Naive B cell (primary cell): ENCODE results near the gene GABPA. TPM values are rescaled to one million over a fixed set of nuclear protein-coding genes. Genes with fewer than 3 reads are reported as not detected.
A peak's percentile ranks its signal among the peaks of the same experiment; 100 is the strongest.

Experiments
- ATAC-seq, 2 donors: fragments of 150-1000 bp; cut with Tn5 transposase; 2 replicates each; pipeline ENCODE4 v1.10.0; 2021; ENCODE audit warnings: low read depth in 2 of 2, mild to moderate bottlenecking in 2 of 2, moderate library complexity in 2 of 2
- DNase-seq: peaks from one replicate; pipeline ENCODE4 v3.0.0; 2022
- H3K27ac Mint-ChIP-seq, 6 donors: one replicate each; pipeline ENCODE4 v1.8.0; 2020 to 2022; ENCODE audit warnings: mild to moderate bottlenecking in 6 of 6, mixed read lengths in 6 of 6, moderate library complexity in 5 of 6, inconsistent platforms in 2 of 6
- H3K27me3 Mint-ChIP-seq, 3 donors: one replicate each; pipeline ENCODE4 v1.8.0; 2021 to 2022; ENCODE audit warnings: mixed read lengths in 3 of 3, mild to moderate bottlenecking in 1 of 3
- H3K36me3 Mint-ChIP-seq, 2 donors: one replicate each; pipeline ENCODE4 v1.8.0; 2020 to 2022; ENCODE audit warnings: mixed read lengths in 2 of 2, inconsistent platforms in 1 of 2, mild to moderate bottlenecking in 1 of 2
- H3K4me1 Mint-ChIP-seq, 3 donors: one replicate each; pipeline ENCODE4 v1.8.0; 2020 to 2022; ENCODE audit warnings: mixed read lengths in 3 of 3, inconsistent platforms in 1 of 3, mild to moderate bottlenecking in 1 of 3, moderate library complexity in 1 of 3
- H3K4me3 Mint-ChIP-seq, 8 donors: one replicate each; pipeline ENCODE4 v1.8.0; 2020 to 2022; ENCODE audit warnings: mild to moderate bottlenecking in 8 of 8, mixed read lengths in 8 of 8, moderate library complexity in 8 of 8, inconsistent platforms in 2 of 8
- H3K9me3 Mint-ChIP-seq, 7 donors: one replicate each; pipeline ENCODE4 v1.8.0; 2020 to 2022; ENCODE audit warnings: mixed read lengths in 7 of 7, mild to moderate bottlenecking in 5 of 7, inconsistent platforms in 2 of 7, moderate library complexity in 1 of 7
- polyA plus RNA-seq, 6 donors: library from polyadenylated mRNA; unstranded; fragments of 300-500 nt; fragmentation: Illumina TruSeq; gene quantifications; one replicate each; pipeline ENCODE4 v1.2.3, GENCODE V29; 2021; ENCODE audit warnings: low read depth in 6 of 6

Gene GABPA
- polyA plus RNA-seq, 6 donors from 2014 or later = 16.3 to 31.3 (median 22.8) TPM

DNA sequence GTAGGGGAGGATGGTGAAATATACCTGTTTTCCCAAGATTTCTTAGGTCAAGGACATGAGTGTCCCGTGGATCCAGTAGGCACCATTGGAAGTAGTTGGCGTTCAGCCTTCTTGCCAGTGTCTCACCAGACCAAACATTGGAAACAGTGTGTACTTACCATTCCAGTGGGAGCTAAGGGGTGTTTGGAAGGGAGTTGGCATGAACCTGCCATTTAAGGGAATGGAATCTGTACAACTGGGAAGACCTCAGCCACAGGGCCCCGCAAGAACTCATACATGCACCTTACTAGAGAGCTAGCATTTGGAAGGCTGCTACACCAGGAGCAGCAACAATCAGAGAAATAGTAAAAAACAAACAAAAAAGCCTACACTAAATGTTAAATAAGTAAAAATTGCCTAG lies 12.8 kb upstream of the GABPA start:
- Mint-ChIP-seq H3K27me3 (no peaks in the 10 kb centered on the region), H3K4me3 (no peak overlapping the region), H3K36me3 (peaks cover 9 to 14% of the 10 kb centered on the region in 2 donors), H3K9me3 (no peaks in the 10 kb centered on the region), H3K4me1 (peaks cover 0 to 6% (median 0%) of the 10 kb centered on the region in 3 donors), H3K27ac (peak overlapping the region in 1 of 6 donors; percentile 85)
- DNase-seq (no peak), ATAC-seq (no peak)

DNA sequence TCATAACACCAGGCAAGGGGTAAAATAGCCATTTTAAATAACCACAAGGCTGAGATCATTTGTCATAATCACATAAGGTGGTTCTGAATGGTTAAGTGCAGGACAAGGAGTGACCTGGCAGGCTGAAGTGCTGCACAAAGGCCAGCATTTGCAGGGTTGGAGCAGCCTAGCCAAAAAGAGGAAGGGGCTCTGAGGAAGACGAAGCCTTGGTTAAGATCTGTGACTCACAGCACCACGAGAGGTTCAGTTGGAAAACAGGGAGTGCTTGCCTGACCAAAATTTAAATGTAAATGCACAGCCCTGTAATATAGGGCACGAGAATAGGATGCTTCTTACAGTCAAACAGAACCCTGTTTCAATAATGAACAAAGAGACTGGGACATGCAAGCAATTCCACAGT lies 12.1 kb upstream of the GABPA start:
- peak overlapping the region in 2 of 6 donors; percentile 11 to 19 for H3K27ac Mint-ChIP-seq

GRCh38 chr21:25732091-25732760 lies 2.5 kb upstream of the GABPA start:
- peak overlapping the region in 3 of 8 donors; percentile 32 to 44 (median 37) for H3K4me3 Mint-ChIP-seq
- no peak for ATAC-seq
- H3K4me1 Mint-ChIP-seq = peaks cover 35 to 37% (median 35%) of the 10 kb centered on the region in 3 donors
- H3K9me3 Mint-ChIP-seq = peaks cover 0 to 5% (median 0%) of the 10 kb centered on the region in 7 donors
- DNase-seq = no peak
- H3K27me3 Mint-ChIP-seq = no peaks in the 10 kb centered on the region
- H3K36me3 Mint-ChIP-seq = peaks cover 6 to 23% of the 10 kb centered on the region in 2 donors
- no peak overlapping the region for H3K27ac Mint-ChIP-seq

More for the DNA sequence above, 12.1 kb upstream of the GABPA start:
- Mint-ChIP-seq H3K4me3 (no peak overlapping the region), H3K9me3 (no peaks in the 10 kb centered on the region), H3K27me3 (no peaks in the 10 kb centered on the region), H3K4me1 (peaks cover 0 to 6% (median 0%) of the 10 kb centered on the region in 3 donors), H3K36me3 (peaks cover 11 to 14% of the 10 kb centered on the region in 2 donors)
- ATAC-seq (no peak), DNase-seq (no peak)

GRCh38 chr21:25733859-25734653 lies 716 bp upstream of the GABPA start:
- Mint-ChIP-seq H3K4me1 (peaks cover 42 to 51% (median 46%) of the 10 kb centered on the region in 3 donors), H3K36me3 (peaks cover 0 to 10% of the 10 kb centered on the region in 2 donors), H3K9me3 (peaks cover 0 to 5% (median 0%) of the 10 kb centered on the region in 7 donors), H3K27me3 (no peaks in the 10 kb centered on the region), H3K27ac (peak overlapping the region; percentile 99 to 100 (median 99)), H3K4me3 (peak overlapping the region; percentile 96 to 100 (median 99))
- ATAC-seq (no peak), DNase-seq (no peak)

- Mint-ChIP-seq H3K4me3 (peak overlapping the region; percentile 96 to 100 (median 99)), H3K36me3 (peaks cover 0 to 10% of the 10 kb centered on the region in 2 donors), H3K4me1 (peaks cover 47 to 56% (median 52%) of the 10 kb centered on the region in 3 donors), H3K9me3 (peaks cover 0 to 5% (median 0%) of the 10 kb centered on the region in 7 donors), H3K27ac (peak overlapping the region; percentile 99 to 100 (median 99)), H3K27me3 (no peaks in the 10 kb centered on the region)
- DNase-seq = no peak
- no peak for ATAC-seq
These were observed 193 bp upstream of the GABPA start for GRCh38 chr21:25734654-25734903.

- ATAC-seq = no peak
- Mint-ChIP-seq H3K27me3 (no peaks in the 10 kb centered on the region), H3K36me3 (peaks cover 0 to 10% of the 10 kb centered on the region in 2 donors), H3K27ac (peak overlapping the region; percentile 97 to 100 (median 98)), H3K9me3 (peaks cover 0 to 5% (median 0%) of the 10 kb centered on the region in 7 donors), H3K4me3 (peak overlapping the region; percentile 97 to 100 (median 98)), H3K4me1 (peaks cover 52 to 62% (median 56%) of the 10 kb centered on the region in 3 donors)
- DNase-seq = peak; percentile 3
These were observed 1.1 kb downstream of the GABPA start for GRCh38 chr21:25735646-25736597.

DNA sequence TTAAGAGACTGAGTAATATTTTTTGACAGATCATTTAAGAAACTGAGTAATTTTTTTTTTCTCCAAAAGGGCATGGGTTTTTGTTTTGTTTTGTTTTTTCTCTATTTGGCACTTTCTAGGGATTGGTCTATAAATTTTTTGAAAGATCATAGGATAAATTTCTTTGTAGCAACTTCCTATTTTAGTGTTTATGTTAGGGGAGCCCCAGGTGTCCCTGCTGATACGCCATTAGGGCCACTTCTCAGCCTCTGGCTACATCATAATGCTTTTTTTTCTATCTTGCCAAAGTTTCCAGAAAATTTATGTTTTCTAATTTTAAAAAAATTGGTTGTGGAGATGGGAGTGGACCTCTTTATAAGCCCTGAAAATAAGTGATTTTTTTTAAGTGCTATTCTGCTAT lies 2.6 kb downstream of the GABPA start:
- H3K4me1 Mint-ChIP-seq = peaks cover 59 to 68% (median 66%) of the 10 kb centered on the region in 3 donors
- peak overlapping the region in 1 of 6 donors; percentile 50 for H3K27ac Mint-ChIP-seq
- H3K4me3 Mint-ChIP-seq = peak overlapping the region in 5 of 8 donors; percentile 2 to 99 (median 44)
- ATAC-seq = no peak
- H3K36me3 Mint-ChIP-seq = peaks cover 6 to 10% of the 10 kb centered on the region in 2 donors
- no peaks in the 10 kb centered on the region for H3K27me3 Mint-ChIP-seq
- DNase-seq = no peak
- H3K9me3 Mint-ChIP-seq = peaks cover 0 to 5% (median 0%) of the 10 kb centered on the region in 7 donors

GRCh38 chr21:25742900-25743299 lies 8.1 kb downstream of the GABPA start:
- Mint-ChIP-seq H3K4me1 (peaks cover 28 to 38% (median 33%) of the 10 kb centered on the region in 3 donors), H3K36me3 (peaks cover 0 to 6% of the 10 kb centered on the region in 2 donors), H3K27ac (no peak overlapping the region), H3K9me3 (no peaks in the 10 kb centered on the region), H3K4me3 (no peak overlapping the region), H3K27me3 (no peaks in the 10 kb centered on the region)
- no peak for DNase-seq
- ATAC-seq = no peak

- Mint-ChIP-seq H3K4me1 (peaks cover 12 to 18% (median 14%) of the 10 kb centered on the region in 3 donors), H3K36me3 (peaks cover 0 to 9% of the 10 kb centered on the region in 2 donors), H3K27ac (no peak overlapping the region), H3K9me3 (no peaks in the 10 kb centered on the region), H3K4me3 (no peak overlapping the region), H3K27me3 (no peaks in the 10 kb centered on the region)
- ATAC-seq (no peak), DNase-seq (no peak)
These were observed 10.1 kb downstream of the GABPA start for GRCh38 chr21:25744854-25745253.

GRCh38 chr21:25750085-25750484 lies 15.3 kb downstream of the GABPA start:
- no peaks in the 10 kb centered on the region for H3K9me3 Mint-ChIP-seq
- H3K27me3 Mint-ChIP-seq = no peaks in the 10 kb centered on the region
- DNase-seq (no peak), ATAC-seq (no peak)
- H3K27ac Mint-ChIP-seq = peak overlapping the region in 2 of 6 donors; percentile 78 to 79
- H3K4me3 Mint-ChIP-seq = no peak overlapping the region
- H3K4me1 Mint-ChIP-seq = peaks cover 0 to 8% (median 3%) of the 10 kb centered on the region in 3 donors
- peaks cover 17 to 18% of the 10 kb centered on the region in 2 donors for H3K36me3 Mint-ChIP-seq

GRCh38 chr21:25752416-25752815 lies 17.6 kb downstream of the GABPA start:
- H3K4me1 Mint-ChIP-seq = peaks cover 10 to 27% (median 12%) of the 10 kb centered on the region in 3 donors
- no peak for DNase-seq
- H3K9me3 Mint-ChIP-seq = no peaks in the 10 kb centered on the region
- ATAC-seq = no peak
- no peaks in the 10 kb centered on the region for H3K27me3 Mint-ChIP-seq
- peaks cover 29 to 31% of the 10 kb centered on the region in 2 donors for H3K36me3 Mint-ChIP-seq
- peak overlapping the region in 1 of 6 donors; percentile 14 for H3K27ac Mint-ChIP-seq
- H3K4me3 Mint-ChIP-seq = no peak overlapping the region

DNA sequence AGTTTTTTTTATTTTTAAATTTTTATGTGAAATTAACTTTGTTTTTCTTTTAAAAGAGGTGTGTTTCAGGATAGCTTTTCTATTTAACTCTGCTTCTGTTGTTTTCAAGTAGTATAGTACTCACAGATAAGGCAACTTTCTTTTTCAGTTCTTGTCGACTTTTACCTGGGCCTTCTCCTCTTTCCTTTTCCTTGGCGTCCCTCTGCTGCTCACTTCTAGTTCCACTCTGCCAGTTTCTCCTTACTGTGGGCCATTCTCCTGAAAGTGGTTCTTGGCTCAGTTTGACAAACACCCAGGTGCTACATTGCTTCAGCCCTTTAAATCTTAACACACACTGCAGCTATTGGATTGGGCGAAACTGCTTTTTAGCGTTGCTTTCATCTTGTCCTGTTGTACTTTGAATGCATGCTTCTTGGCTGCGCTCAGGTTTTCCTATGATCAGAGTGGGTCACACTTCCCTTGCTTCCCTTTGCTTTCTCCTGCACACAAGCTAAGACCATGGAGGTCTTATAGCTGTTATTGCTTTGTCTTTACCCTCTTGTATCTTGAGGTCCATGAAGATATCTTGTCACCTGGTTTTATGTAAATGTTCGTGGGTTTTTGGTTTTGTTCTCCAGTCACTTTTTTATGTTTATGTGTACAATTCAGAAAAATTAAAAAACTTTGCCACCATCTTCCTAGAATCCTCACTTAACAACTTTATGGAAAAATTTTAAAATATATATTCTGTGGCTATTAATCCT lies 21.6 kb downstream of the GABPA start:
- Mint-ChIP-seq H3K27ac (peak overlapping the region in 2 of 6 donors; percentile 8 to 71), H3K4me1 (peaks cover 10 to 28% (median 10%) of the 10 kb centered on the region in 3 donors), H3K9me3 (no peaks in the 10 kb centered on the region), H3K36me3 (peaks cover 39 to 41% of the 10 kb centered on the region in 2 donors), H3K4me3 (no peak overlapping the region), H3K27me3 (no peaks in the 10 kb centered on the region)
- DNase-seq (no peak), ATAC-seq (no peak)
